Subcutaneous abdominal adipose tissue (tissue), 5 donors: Measurements from ENCODE around the gene FLOT2.
"Not testable (repeated sequence)": the region's sequence is repeated elsewhere in the genome, so short reads cannot be mapped to it uniquely, and the experiment has no call there.

Experiments
- H3K27ac ChIP-seq: one replicate; pipeline ENCODE4 v1.7.0; 2013; ENCODE audit warnings: low read depth, mild to moderate bottlenecking, inconsistent platforms, low read length, moderate library complexity
- H3K27me3 ChIP-seq, 5 donors: one replicate each; pipeline ENCODE4 v1.7.0; 2013; ENCODE audit warnings: low read length in 5 of 5, inconsistent platforms in 1 of 5; ENCODE audit not compliant: control insufficient read depth in 5 of 5, insufficient read depth in 4 of 5
- H3K36me3 ChIP-seq, 5 donors: one replicate each; pipeline ENCODE4 v1.7.0; 2013; ENCODE audit warnings: low read length in 5 of 5; ENCODE audit not compliant: control insufficient read depth in 5 of 5, insufficient read depth in 5 of 5
- H3K4me1 ChIP-seq, 5 donors: one replicate each; pipeline ENCODE4 v1.7.0; 2013; ENCODE audit warnings: low read length in 5 of 5, mild to moderate bottlenecking in 3 of 5, moderate library complexity in 1 of 5; ENCODE audit not compliant: control insufficient read depth in 5 of 5, insufficient read depth in 5 of 5
- H3K4me3 ChIP-seq, 5 donors: one replicate each; pipeline ENCODE4 v1.7.0; 2013; ENCODE audit warnings: low read length in 5 of 5, low read depth in 1 of 5
- H3K9ac ChIP-seq, 5 donors: one replicate each; pipeline ENCODE4 v1.7.0; 2013; ENCODE audit warnings: low read length in 5 of 5, mild to moderate bottlenecking in 4 of 5, moderate library complexity in 3 of 5
- H3K9me3 ChIP-seq, 5 donors: one replicate each; pipeline ENCODE4 v1.7.0; 2013; ENCODE audit warnings: low read length in 5 of 5; ENCODE audit not compliant: control insufficient read depth in 5 of 5
- donor health status: healthy.
- donor health status: healthy.
- donor health status: healthy.
- donor health status: healthy.
- donor health status: healthy.

Gene FLOT2

GRCh38 chr17:28906706-28907438 is 9.3 kb upstream of the FLOT2 start:
- Histone ChIP-seq H3K36me3 (peaks cover 6 to 63% (median 62%) of the 10 kb centered on the region in 5 donors), H3K27ac (no peak overlapping the region), H3K4me3 (no peak overlapping the region), H3K9ac (no peak overlapping the region), H3K27me3 (no peaks in the 10 kb centered on the region), H3K4me1 (peaks cover 6 to 36% (median 13%) of the 10 kb centered on the region in 5 donors), H3K9me3 (no peaks in the 10 kb centered on the region)

- Histone ChIP-seq H3K36me3 (peaks cover 6 to 57% (median 56%) of the 10 kb centered on the region in 5 donors), H3K9me3 (no peaks in the 10 kb centered on the region), H3K27ac (no peak overlapping the region), H3K4me3 (no peak overlapping the region), H3K27me3 (no peaks in the 10 kb centered on the region), H3K9ac (no peak overlapping the region), H3K4me1 (peaks cover 6 to 36% (median 14%) of the 10 kb centered on the region in 5 donors)
Observed at GRCh38 chr17:28906276-28906675, 8.7 kb upstream of the FLOT2 start.

DNA sequence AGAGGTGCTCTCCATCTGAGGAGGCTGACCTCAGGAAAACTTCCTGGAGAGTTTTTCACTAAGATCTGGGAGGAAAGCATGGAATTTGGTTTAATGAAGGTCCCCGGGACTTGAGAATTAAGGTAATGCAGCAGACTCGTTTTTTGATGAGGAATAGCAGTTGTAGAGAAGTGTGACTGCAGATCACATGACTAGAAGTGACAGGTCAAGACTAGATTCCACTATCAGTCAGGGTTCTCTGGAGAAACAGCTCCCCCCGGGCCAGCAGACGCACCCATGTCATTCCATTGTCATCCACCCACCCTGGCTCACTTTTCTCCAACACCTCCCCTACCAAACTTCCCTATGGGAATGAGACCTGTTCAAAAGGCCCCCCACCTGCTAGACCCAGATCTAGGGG is 7.3 kb upstream of the FLOT2 start:
- Histone ChIP-seq H3K4me1 (peaks cover 6 to 36% (median 14%) of the 10 kb centered on the region in 5 donors), H3K9me3 (no peaks in the 10 kb centered on the region), H3K27me3 (no peaks in the 10 kb centered on the region), H3K36me3 (peaks cover 5 to 42% (median 41%) of the 10 kb centered on the region in 5 donors), H3K27ac (no peak overlapping the region), H3K4me3 (no peak overlapping the region), H3K9ac (peak overlapping the region in 1 of 5 donors; percentile 32)

GRCh38 chr17:28903546-28903841 is 6.0 kb upstream of the FLOT2 start:
- H3K9ac ChIP-seq, result peak overlapping the region in 1 of 5 donors; percentile 39
- H3K4me3 ChIP-seq, result peak overlapping the region in 3 of 5 donors; percentile 69 to 77 (median 76)

GRCh38 chr17:28902819-28903545 is 5.4 kb upstream of the FLOT2 start, which contains the start of gene DHRS13:
DHRS13 (minus strand) TSS chr17:28903079; CDS start chr17:28902944, 135 bp downstream.
- H3K9ac ChIP-seq, result peak within 1 kb of the TSS in 4 of 5 donors; percentile 66 to 74 (median 68)

More at GRCh38 chr17:28903546-28903841, 6.0 kb upstream of the FLOT2 start:
- H3K27me3 ChIP-seq, H3K9me3 ChIP-seq, H3K27ac ChIP-seq: not testable (repeated sequence)
- H3K36me3 ChIP-seq, result peaks cover 4 to 29% (median 28%) of the 10 kb centered on the region in 5 donors
- H3K4me1 ChIP-seq, result peaks cover 6 to 36% (median 18%) of the 10 kb centered on the region in 5 donors

GRCh38 chr17:28901866-28902818 is 4.6 kb upstream of the FLOT2 start:
- peaks cover 0 to 16% (median 14%) of the 10 kb centered on the region in 5 donors for H3K36me3 ChIP-seq
- H3K9ac ChIP-seq, result peak overlapping the region in 4 of 5 donors; percentile 66 to 74 (median 68)
- H3K27ac ChIP-seq, result no peak overlapping the region
- no peaks in the 10 kb centered on the region for H3K9me3 ChIP-seq
- H3K4me1 ChIP-seq, result peaks cover 6 to 41% (median 27%) of the 10 kb centered on the region in 5 donors
- H3K4me3 ChIP-seq, result peak overlapping the region; percentile 63 to 77 (median 70)
- H3K27me3 ChIP-seq, result no peaks in the 10 kb centered on the region

More at GRCh38 chr17:28902819-28903545, 5.4 kb upstream of the FLOT2 start, which contains the start of gene DHRS13:
- H3K27me3 ChIP-seq, result no peaks in the 10 kb centered on the region
- peaks cover 3 to 24% (median 23%) of the 10 kb centered on the region in 5 donors for H3K36me3 ChIP-seq
- peak within 1 kb of the TSS; percentile 69 to 77 (median 76) for H3K4me3 ChIP-seq
- no peak within 1 kb of the TSS for H3K27ac ChIP-seq
- H3K4me1 ChIP-seq, result peaks cover 6 to 36% (median 23%) of the 10 kb centered on the region in 5 donors
- H3K9me3 ChIP-seq, result no peaks in the 10 kb centered on the region

GRCh38 chr17:28900986-28901726 is 3.6 kb upstream of the FLOT2 start:
- Histone ChIP-seq H3K9ac (no peak overlapping the region), H3K4me1 (peaks cover 7 to 51% (median 33%) of the 10 kb centered on the region in 5 donors), H3K27me3 (no peaks in the 10 kb centered on the region), H3K9me3 (no peaks in the 10 kb centered on the region), H3K27ac (no peak overlapping the region), H3K36me3 (peaks cover 0 to 6% (median 5%) of the 10 kb centered on the region in 5 donors), H3K4me3 (no peak overlapping the region)

DNA sequence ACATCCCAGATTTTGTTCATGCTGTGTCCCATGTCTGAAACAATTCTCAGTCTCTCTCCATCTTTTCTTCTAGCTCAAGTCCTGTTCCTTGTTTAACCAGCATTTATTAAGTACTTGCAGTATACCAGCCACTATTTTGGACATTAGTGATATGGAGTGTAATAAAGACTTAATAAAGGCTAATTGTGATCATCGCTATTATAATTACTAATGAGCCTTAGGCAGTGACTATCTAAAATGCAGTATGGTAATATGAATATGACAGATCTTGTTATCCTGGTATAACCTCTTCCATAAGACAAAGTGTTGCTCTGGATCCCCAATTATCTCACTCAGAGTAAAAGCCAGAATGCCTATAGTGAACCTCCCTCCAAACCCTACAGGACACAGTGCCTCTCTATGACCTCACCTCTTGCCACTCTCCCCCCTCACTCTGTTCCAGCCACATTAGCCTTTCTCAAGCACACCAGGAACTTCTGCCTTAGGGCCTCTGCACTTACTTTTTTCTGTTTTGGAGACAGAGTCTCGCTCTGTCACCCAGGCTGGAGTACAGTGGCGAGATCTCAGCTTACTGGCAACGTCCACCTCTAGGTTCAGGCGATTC is 1.8 kb upstream of the FLOT2 start:
- no peaks in the 10 kb centered on the region for H3K9me3 ChIP-seq
- no peaks in the 10 kb centered on the region for H3K27me3 ChIP-seq
- H3K27ac ChIP-seq, result no peak overlapping the region
- peak overlapping the region in 1 of 5 donors; percentile 97 for H3K9ac ChIP-seq
- H3K36me3 ChIP-seq, result no peaks in the 10 kb centered on the region
- peaks cover 10 to 56% (median 36%) of the 10 kb centered on the region in 5 donors for H3K4me1 ChIP-seq
- no peak overlapping the region for H3K4me3 ChIP-seq
